DND-41 (cell line): Measurements from ENCODE around the gene ARL5B.

Experiments used
- ATAC-seq: fragments of 200-7000 bp; cut with Tn5 transposase; 3 replicates; pipeline ENCODE4 v1.9.1; 2021; ENCODE audit warnings: low read depth; ENCODE audit not compliant: insufficient read depth
- DNase-seq: peaks from one replicate; pipeline ENCODE4 v3.0.0-alpha.2; 2020
- H2AFZ ChIP-seq: 2 replicates; pipeline ENCODE4 v1.6.0; 2012; ENCODE audit warnings: low read depth, low read length
- H3K27ac ChIP-seq: 2 replicates; pipeline ENCODE4 v1.5.1; 2012; ENCODE audit warnings: low read length, inconsistent platforms
- H3K27me3 ChIP-seq: fragments of 200-600 bp; sonication (generic); 2 replicates; pipeline ENCODE4 v1.6.0; 2012; ENCODE audit warnings: low read length, mild to moderate bottlenecking, inconsistent platforms; ENCODE audit not compliant: insufficient read depth, poor library complexity
- H3K36me3 ChIP-seq: 2 replicates; pipeline ENCODE4 v1.5.1; 2012; ENCODE audit warnings: low read length, inconsistent platforms; ENCODE audit not compliant: insufficient read depth
- H3K4me1 ChIP-seq: 2 replicates; pipeline ENCODE4 v1.5.1; 2012; ENCODE audit warnings: mild to moderate bottlenecking, low read length; ENCODE audit not compliant: insufficient read depth
- H3K4me2 ChIP-seq: 2 replicates; pipeline ENCODE4 v1.6.0; 2012; ENCODE audit warnings: mild to moderate bottlenecking, moderate library complexity, low read length, inconsistent platforms; ENCODE audit not compliant: insufficient read depth
- H3K4me3 ChIP-seq, 2 experiments: fragments of 200-600 bp in 1 of 2; shearing (Covaris generic) in 1 of 2; 2 replicates each; pipeline ENCODE4 v1.5.1; 2012 to 2016; ENCODE audit warnings: inconsistent platforms in 2 of 2, low read length in 2 of 2, mild to moderate bottlenecking in 2 of 2, low read depth in 1 of 2, moderate library complexity in 1 of 2
- H3K79me2 ChIP-seq: 2 replicates; pipeline ENCODE4 v1.6.0; 2012; ENCODE audit warnings: low read length, inconsistent platforms; ENCODE audit not compliant: insufficient read depth
- H3K9ac ChIP-seq: 2 replicates; pipeline ENCODE4 v1.6.0; 2012; ENCODE audit warnings: low read depth, mild to moderate bottlenecking, inconsistent platforms, low read length, moderate library complexity
- H3K9me3 ChIP-seq: 2 replicates; pipeline ENCODE4 v1.5.1; 2012; ENCODE audit warnings: low read length, moderate library complexity, mild to moderate bottlenecking, inconsistent platforms; ENCODE audit not compliant: insufficient read depth, severe bottlenecking
- H4K20me1 ChIP-seq: 2 replicates; pipeline ENCODE4 v1.6.0; 2012; ENCODE audit warnings: low read length; ENCODE audit not compliant: insufficient read depth
- CTCF ChIP-seq: IDR thresholded peaks from 2 replicates; pipeline ENCODE4 v1.5.1; 2012; ENCODE audit warnings: borderline replicate concordance, low read length, moderate library complexity, mild to moderate bottlenecking; ENCODE audit not compliant: poor library complexity, severe bottlenecking; ENCODE audit errors: extremely low read depth
- EZH2 ChIP-seq: IDR thresholded peaks from 3 replicates; pipeline ENCODE4 v1.6.1; 2012; ENCODE audit warnings: borderline replicate concordance, low read depth, mild to moderate bottlenecking, moderate library complexity, low read length, inconsistent platforms; ENCODE audit not compliant: severe bottlenecking

Gene ARL5B

GRCh38 chr10:18656724-18657123 is 2.5 kb upstream of the ARL5B start:
- Histone ChIP-seq H3K36me3 (no peaks in the 10 kb centered on the region; the same call in 1 of the 2 replicates), H3K79me2 (peaks cover 39% of the 10 kb centered on the region), H3K4me1 (peaks cover 37% of the 10 kb centered on the region), H3K27me3 (no peaks in the 10 kb centered on the region), H3K9ac (no peak overlapping the region), H3K9me3 (no peaks in the 10 kb centered on the region), H3K4me3 (no peak overlapping the region), H3K4me2 (no peak overlapping the region), H2AFZ (no peak overlapping the region), H4K20me1 (peaks cover 9% of the 10 kb centered on the region; the same call in 1 of the 2 replicates), H3K27ac (no peak overlapping the region)
- DNase-seq, result no peak
- TF ChIP-seq CTCF (no peak), EZH2 (no peak)
- no peak for ATAC-seq

GRCh38 chr10:18658271-18659124 is 733 bp upstream of the ARL5B start:
- peak; percentile 29; the same call in 2 of the 3 replicates for ATAC-seq
- H3K36me3 ChIP-seq, result peaks cover 4% of the 10 kb centered on the region; the same call in 1 of the 2 replicates
- H3K4me3 ChIP-seq, result peak overlapping the region; percentile 92 to 94
- DNase-seq, result no peak
- H4K20me1 ChIP-seq, result peaks cover 16% of the 10 kb centered on the region; the same call in 1 of the 2 replicates
- peak overlapping the region; percentile 90 for H3K4me2 ChIP-seq
- peak overlapping the region; percentile 83 for H2AFZ ChIP-seq
- TF ChIP-seq EZH2 (no peak), CTCF (no peak)
- H3K9me3 ChIP-seq, result no peaks in the 10 kb centered on the region
- H3K79me2 ChIP-seq, result peaks cover 56% of the 10 kb centered on the region
- peak overlapping the region; percentile 90 for H3K27ac ChIP-seq
- peaks cover 35% of the 10 kb centered on the region for H3K4me1 ChIP-seq
- H3K27me3 ChIP-seq, result no peaks in the 10 kb centered on the region
- H3K9ac ChIP-seq, result peak overlapping the region; percentile 85

GRCh38 chr10:18659819-18660535 is 746 bp downstream of the ARL5B start:
- Histone ChIP-seq H3K9ac (peak overlapping the region; percentile 85), H3K4me2 (peak overlapping the region; percentile 81), H4K20me1 (peaks cover 28% of the 10 kb centered on the region), H3K9me3 (no peaks in the 10 kb centered on the region), H3K27me3 (no peaks in the 10 kb centered on the region), H3K36me3 (peaks cover 4% of the 10 kb centered on the region; the same call in 1 of the 2 replicates), H3K4me1 (peaks cover 35% of the 10 kb centered on the region), H3K4me3 (peak overlapping the region; percentile 92 to 94), H2AFZ (peak overlapping the region; percentile 92), H3K27ac (peak overlapping the region; percentile 90), H3K79me2 (peaks cover 71% of the 10 kb centered on the region)
- no peak for TF ChIP-seq CTCF
- TF ChIP-seq EZH2, result no peak
- no peak for DNase-seq
- peak; percentile 4; the same call in 2 of the 3 replicates for ATAC-seq
